Adipose tissue (tissue), 3 donors: ENCODE data around the gene NTN3. TPM values are rescaled to one million over a fixed set of nuclear protein-coding genes. Genes with fewer than 3 reads are reported as not detected.
"Not testable (repeated sequence)": the region's sequence is repeated elsewhere in the genome, so short reads cannot be mapped to it uniquely, and the experiment has no call there.

Experiments
- H3K27ac ChIP-seq: one replicate; pipeline ENCODE4 v1.5.1; 2013; ENCODE audit warnings: low read depth, low read length
- WGBS, 3 donors: extraction: QIAGEN DNeasy Blood & Tissue Kit; methylation state at CpG; one replicate each; pipeline ENCODE4 v1.1.7; 2013; 5-methylcytosine and 5-hydroxymethylcytosine counted together
- polyA plus RNA-seq, 3 donors: library from polyadenylated mRNA; stranded (reverse); fragments of 200-250 nt; gene quantifications; one replicate each; pipeline ENCODE4 v1.2.3, GENCODE V29; 2013
- donor health status: healthy with polysubstance abuse.
- donor health status: Bipolar disorder and iron deficiency.
- donor health status: healthy.

The NTN3 gene
- polyA plus RNA-seq, 3 donors: 0.06 to 0.24 TPM; not detected in 1

- 94 to 96% (median 95%) methylated on average over 24 of the region's 24 CpGs for WGBS, 3 donors
Measured at GRCh38 chr16:2437032-2437790, 33.9 kb upstream of the NTN3 start.

GRCh38 chr16:2438121-2438520, 33.0 kb upstream of the NTN3 start:
- H3K27ac ChIP-seq: no peak overlapping the region
- WGBS, 3 donors: 92 to 97% (median 94%) methylated on average over 14 of the region's 14 CpGs

More at GRCh38 chr16:2437032-2437790, 33.9 kb upstream of the NTN3 start:
- H3K27ac ChIP-seq: no peak overlapping the region

- no peak overlapping the region for H3K27ac ChIP-seq
- 95 to 97% (median 96%) methylated on average over 11 of the region's 11 CpGs for WGBS, 3 donors
Measured at GRCh38 chr16:2439598-2439997, 31.5 kb upstream of the NTN3 start.

- not testable (repeated sequence) for H3K27ac ChIP-seq
- 78 to 90% (median 83%) methylated on average over 15 of the region's 15 CpGs for WGBS, 3 donors
Measured at GRCh38 chr16:2441143-2441804, 29.8 kb upstream of the NTN3 start.

- 90 to 95% (median 91%) methylated on average over 8 to 9 of the region's 9 CpGs for WGBS, 3 donors
- no peak overlapping the region for H3K27ac ChIP-seq
Measured at GRCh38 chr16:2443555-2443954, 27.5 kb upstream of the NTN3 start.

- H3K27ac ChIP-seq: no peak overlapping the region
- 88 to 94% (median 90%) methylated on average over 11 of the region's 11 CpGs for WGBS, 3 donors
Measured at GRCh38 chr16:2447920-2448583, 23.0 kb upstream of the NTN3 start.

GRCh38 chr16:2449118-2449517, 22.0 kb upstream of the NTN3 start:
- 94 to 97% (median 97%) methylated on average over 25 of the region's 25 CpGs for WGBS, 3 donors
- H3K27ac ChIP-seq: no peak overlapping the region

GRCh38 chr16:2450535-2450934, 20.6 kb upstream of the NTN3 start:
- no peak overlapping the region for H3K27ac ChIP-seq
- 94 to 96% (median 95%) methylated on average over 8 of the region's 8 CpGs for WGBS, 3 donors

GRCh38 chr16:2450975-2451381, 20.1 kb upstream of the NTN3 start:
- no peak overlapping the region for H3K27ac ChIP-seq
- WGBS, 3 donors: 93 to 96% (median 94%) methylated on average over 19 of the region's 19 CpGs

GRCh38 chr16:2451851-2452320, 19.2 kb upstream of the NTN3 start:
- H3K27ac ChIP-seq: no peak overlapping the region
- WGBS, 3 donors: 93 to 95% (median 94%) methylated on average over 18 of the region's 18 CpGs

GRCh38 chr16:2452650-2453049, 18.4 kb upstream of the NTN3 start:
- 96 to 98% (median 97%) methylated on average over 8 of the region's 8 CpGs for WGBS, 3 donors

GRCh38 chr16:2455081-2455845, 15.8 kb upstream of the NTN3 start:
- no peak overlapping the region for H3K27ac ChIP-seq
- 90 to 97% (median 93%) methylated on average over 28 of the region's 28 CpGs for WGBS, 3 donors

More at GRCh38 chr16:2452650-2453049, 18.4 kb upstream of the NTN3 start:
- H3K27ac ChIP-seq: no peak overlapping the region

GRCh38 chr16:2456551-2457153, 14.4 kb upstream of the NTN3 start:
- WGBS, 3 donors: 93 to 96% (median 95%) methylated on average over 21 of the region's 21 CpGs
- no peak overlapping the region for H3K27ac ChIP-seq

GRCh38 chr16:2457267-2457666, 13.8 kb upstream of the NTN3 start:
- no peak overlapping the region for H3K27ac ChIP-seq
- 75 to 78% (median 78%) methylated on average over 13 of the region's 13 CpGs for WGBS, 3 donors

- WGBS, 3 donors: 65 to 88% (median 67%) methylated on average over 6 to 7 of the region's 7 CpGs
- H3K27ac ChIP-seq: no peak overlapping the region
Measured at GRCh38 chr16:2457946-2458345, 13.2 kb upstream of the NTN3 start.

- no peak overlapping the region for H3K27ac ChIP-seq
- WGBS, 3 donors: 26 to 30% (median 28%) methylated on average over 17 to 18 of the region's 18 CpGs
Measured at GRCh38 chr16:2458887-2459646, 12.0 kb upstream of the NTN3 start.

- 0 to 1% (median 1%) methylated on average over 50 to 66 of the region's 66 CpGs for WGBS, 3 donors
- no peak within 1 kb of the TSS for H3K27ac ChIP-seq
Measured at GRCh38 chr16:2459647-2460390, 11.3 kb upstream of the NTN3 start, which contains the start of gene TEDC2. TSS of gene TEDC2 (plus strand) at chr16:2460109. CDS start at chr16:2460145, 36 bp downstream.
